Urinary bladder (tissue), 4 donors: ENCODE measurements around the gene B4GALNT1. TPM values are rescaled to one million over a fixed set of nuclear protein-coding genes. Genes with fewer than 3 reads are reported as not detected.

Source experiments
- DNase-seq: peaks from one replicate; pipeline ENCODE4 v3.0.0-alpha.2; 2015; ENCODE audit errors: extremely low spot score
- H3K27ac ChIP-seq: one replicate; pipeline ENCODE4 v1.5.1; 2013; ENCODE audit warnings: low read depth, mild to moderate bottlenecking, moderate library complexity
- H3K36me3 ChIP-seq: one replicate; pipeline ENCODE4 v1.6.1; 2013; ENCODE audit warnings: mild to moderate bottlenecking, moderate library complexity; ENCODE audit not compliant: insufficient read depth
- H3K4me1 ChIP-seq: one replicate; pipeline ENCODE4 v1.6.1; 2013; ENCODE audit warnings: mild to moderate bottlenecking, moderate library complexity; ENCODE audit not compliant: insufficient read depth
- H3K4me3 ChIP-seq: one replicate; pipeline ENCODE4 v1.5.1; 2013; ENCODE audit warnings: low read depth, low read length
- WGBS: extraction: QIAGEN DNeasy Blood & Tissue Kit; methylation state at CpG from one replicate; pipeline ENCODE4 v1.1.7; 2013; 5-methylcytosine and 5-hydroxymethylcytosine counted together
- polyA plus RNA-seq: library from polyadenylated mRNA; stranded (reverse); fragments of 200-250 nt; gene quantifications from one replicate; pipeline ENCODE4 v1.2.3, GENCODE V29; 2013
- total RNA-seq: library from RNA; depleted of rRNA; stranded (reverse); fragments of >200 nt; gene quantifications from one replicate; pipeline ENCODE4 v1.2.3, GENCODE V29; 2014
- donor health status: healthy with polysubstance abuse.
- donor health status: healthy.

B4GALNT1 gene
- total and polyA plus RNA-seq, 2 donors: 2.7 to 3.6 TPM

DNA sequence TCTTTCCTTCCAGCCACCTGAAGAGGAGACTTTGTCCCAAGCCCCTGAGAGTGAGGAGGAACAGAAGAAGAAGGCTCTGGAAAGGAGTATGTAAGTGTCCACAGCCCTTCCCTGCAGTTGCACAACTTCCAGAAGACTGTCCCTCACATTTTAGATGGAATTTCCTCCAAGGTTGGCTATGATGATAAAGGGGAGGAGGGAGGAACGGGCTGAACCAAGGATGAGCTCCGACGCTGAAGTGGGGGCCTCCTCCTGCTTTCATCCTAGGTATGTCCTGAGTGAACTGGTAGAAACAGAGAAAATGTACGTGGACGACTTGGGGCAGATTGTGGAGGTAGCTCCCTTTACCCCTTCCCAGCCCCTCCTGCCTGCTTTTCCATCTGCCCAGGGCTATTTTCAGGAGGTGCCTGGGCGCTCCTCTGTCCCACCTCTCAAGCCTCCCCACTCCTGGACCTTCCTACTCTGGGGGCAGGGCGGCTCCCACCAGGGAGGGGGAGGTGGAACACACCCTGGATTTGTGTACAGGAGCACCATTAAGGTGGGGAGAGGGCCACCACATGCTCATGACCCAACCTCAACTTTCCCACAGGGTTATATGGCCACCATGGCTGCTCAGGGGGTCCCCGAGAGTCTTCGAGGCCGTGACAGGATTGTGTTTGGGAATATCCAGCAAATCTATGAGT is 19.4 kb downstream of the B4GALNT1 start:
- DNase-seq: no peak
- H3K36me3 ChIP-seq: no peaks in the 10 kb centered on the region
- H3K27ac ChIP-seq: no peak overlapping the region
- 78% methylated on average over 10 of the region's 10 CpGs for WGBS
- no peaks in the 10 kb centered on the region for H3K4me1 ChIP-seq
- H3K4me3 ChIP-seq: no peak overlapping the region

DNA sequence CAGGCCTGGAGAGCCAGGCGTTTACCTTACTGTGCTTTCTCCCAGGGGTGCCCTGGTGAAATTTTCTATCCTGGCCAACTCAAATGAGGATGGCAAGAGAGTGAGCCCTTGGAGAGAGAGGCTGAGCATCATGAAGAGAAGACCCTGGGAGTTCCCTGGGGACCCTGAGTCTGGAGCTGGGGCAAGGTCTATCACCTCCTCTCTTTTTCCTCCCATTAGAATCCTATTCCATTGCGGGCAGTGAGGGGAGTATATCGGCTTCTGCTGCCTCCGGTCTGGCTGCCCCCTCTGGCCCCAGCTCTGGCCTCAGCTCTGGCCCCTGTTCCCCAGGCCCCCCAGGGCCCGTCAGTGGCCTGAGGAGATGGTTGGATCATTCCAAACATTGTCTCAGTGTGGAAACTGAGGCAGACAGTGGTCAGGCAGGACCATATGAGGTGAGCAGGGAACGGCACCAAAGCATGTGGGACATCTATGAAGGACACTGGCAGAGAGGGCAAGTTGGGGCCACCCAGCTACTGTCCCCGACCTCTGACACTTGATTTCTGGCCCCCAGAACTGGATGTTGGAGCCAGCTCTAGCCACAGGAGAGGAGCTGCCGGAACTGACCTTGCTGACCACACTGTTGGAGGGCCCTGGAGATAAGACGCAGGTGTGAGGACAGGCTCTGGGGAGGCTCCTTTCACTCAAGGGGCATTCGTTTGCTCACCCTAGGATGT is 20.1 kb downstream of the B4GALNT1 start:
- no peak for DNase-seq
- WGBS: 81% methylated on average over 10 of the region's 10 CpGs
- no peak overlapping the region for H3K27ac ChIP-seq
- no peaks in the 10 kb centered on the region for H3K4me1 ChIP-seq
- no peak overlapping the region for H3K4me3 ChIP-seq
- no peaks in the 10 kb centered on the region for H3K36me3 ChIP-seq

DNA sequence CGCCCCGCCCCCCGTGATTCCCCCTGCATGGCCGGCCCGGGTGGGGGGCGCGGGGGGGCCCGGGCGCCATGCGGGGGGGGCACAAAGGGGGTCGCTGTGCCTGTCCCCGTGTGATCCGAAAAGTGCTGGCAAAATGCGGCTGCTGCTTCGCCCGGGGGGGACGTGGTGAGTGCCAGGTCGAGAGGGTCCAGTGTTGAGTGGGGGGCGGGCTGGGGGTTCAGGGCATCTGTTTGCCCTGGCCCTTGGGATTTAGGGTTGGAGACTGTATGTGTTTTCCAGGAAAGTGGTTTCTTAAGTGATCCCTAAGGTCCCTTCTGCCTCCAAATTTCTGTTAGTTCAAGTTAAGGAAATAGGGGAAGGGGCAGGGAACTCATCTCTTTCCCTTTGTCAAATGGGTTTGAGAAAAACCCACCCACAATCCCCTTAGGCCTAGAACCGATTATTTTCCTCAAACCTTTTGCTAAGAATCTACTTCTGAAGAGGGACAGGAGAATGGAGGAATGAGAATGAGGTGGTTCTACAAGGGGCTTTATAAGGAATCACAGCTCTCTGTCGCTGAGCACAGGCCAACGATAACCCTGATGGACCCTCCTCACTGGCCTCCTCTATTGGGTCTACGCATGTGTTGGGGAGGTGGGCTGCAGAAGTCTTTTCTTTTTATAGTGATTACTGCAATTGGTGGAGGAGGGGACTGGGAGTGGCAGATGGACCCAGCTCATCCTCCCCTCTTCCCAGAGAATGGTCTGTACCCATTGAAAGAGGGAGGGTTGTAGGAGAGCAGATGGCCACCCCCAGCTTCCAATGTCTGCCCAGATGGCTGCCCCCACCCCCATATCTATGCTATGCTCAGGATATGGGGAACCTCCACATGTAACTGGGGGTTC is 20.9 kb downstream of the B4GALNT1 start:
- 6% methylated on average over 23 of the region's 23 CpGs for WGBS
- no peak for DNase-seq
- Histone ChIP-seq H3K36me3 (no peaks in the 10 kb centered on the region), H3K4me3 (peak overlapping the region; percentile 67), H3K27ac (no peak overlapping the region), H3K4me1 (no peaks in the 10 kb centered on the region)

DNA sequence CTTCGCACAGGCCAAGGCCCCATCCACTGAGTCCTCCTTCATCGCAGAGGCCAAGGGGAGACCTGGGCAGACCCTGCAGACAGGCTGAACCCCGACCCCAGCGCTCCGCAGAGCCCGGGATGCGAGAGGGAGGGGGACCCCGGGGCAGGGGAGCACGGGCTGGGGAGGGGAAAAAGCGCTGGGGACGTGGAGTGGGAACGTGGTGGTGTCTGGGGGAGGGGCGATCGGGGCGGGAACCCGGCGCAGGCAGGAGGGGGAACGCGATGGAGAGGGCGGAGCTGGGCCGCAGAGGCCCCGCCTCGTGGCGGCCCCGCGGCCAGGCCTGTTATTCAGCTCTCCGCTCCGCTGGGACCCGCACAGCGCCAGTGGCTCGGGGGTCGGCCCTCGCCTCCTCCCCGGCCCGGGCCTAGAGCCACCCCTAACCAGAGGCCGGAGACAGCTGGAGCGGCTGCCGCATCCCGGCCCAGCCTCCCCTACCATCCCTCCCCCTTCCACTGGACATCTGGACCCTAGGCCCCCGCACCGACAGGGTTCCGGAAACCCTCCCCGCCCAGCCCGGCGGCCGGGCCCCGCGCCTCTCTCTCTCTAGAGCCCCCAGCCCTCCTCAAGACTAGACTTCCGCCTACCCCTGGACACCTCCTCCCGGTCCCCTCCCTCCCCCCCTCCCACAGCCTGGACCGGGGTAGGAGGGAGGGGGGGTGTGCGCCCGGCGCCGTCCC is 21.7 kb downstream of the B4GALNT1 start, which contains the start of gene ARHGEF25:
Gene ARHGEF25, plus strand, starts transcription at position 328 of the 719 bp plus-strand sequence. CDS start 460 bp downstream, outside the sequence.
- under 1% methylated on average over 55 of the region's 55 CpGs for WGBS
- Histone ChIP-seq H3K27ac (peak within 1 kb of the TSS; percentile 78), H3K36me3 (no peaks in the 10 kb centered on the region), H3K4me3 (peak within 1 kb of the TSS; percentile 67), H3K4me1 (no peaks in the 10 kb centered on the region)
- no peak for DNase-seq

DNA sequence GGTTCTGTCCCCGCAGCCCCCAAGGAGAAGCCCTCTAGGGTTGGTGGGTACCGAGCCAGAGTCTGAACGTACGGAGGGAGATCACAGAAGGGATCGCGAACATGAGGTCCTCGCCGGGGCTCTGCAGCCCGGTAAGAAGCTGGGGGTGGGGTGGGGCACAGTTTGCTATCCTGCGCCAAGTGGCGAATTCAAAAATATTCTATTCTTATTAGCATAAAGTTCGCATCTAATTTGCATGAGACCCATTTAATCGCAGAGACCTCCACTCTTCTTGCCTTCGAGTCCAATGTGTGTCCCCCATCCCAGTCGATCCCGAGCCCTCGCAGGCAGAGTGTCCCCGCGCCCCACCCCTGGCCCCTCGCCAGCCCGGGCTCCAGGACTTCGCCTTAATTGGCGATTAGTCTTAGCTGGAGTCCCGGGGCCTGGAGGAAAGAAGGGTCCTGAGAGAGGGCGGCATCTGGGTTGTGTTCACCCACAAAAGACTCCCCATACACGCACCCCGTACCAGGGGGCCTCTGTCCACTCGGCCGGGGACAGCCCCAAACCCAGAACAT is 22.4 kb downstream of the B4GALNT1 start:
- H3K4me3 ChIP-seq: peak overlapping the region; percentile 67
- H3K36me3 ChIP-seq: no peaks in the 10 kb centered on the region
- WGBS: 2% methylated on average over 29 of the region's 29 CpGs
- no peak for DNase-seq
- H3K27ac ChIP-seq: peak overlapping the region; percentile 69
- H3K4me1 ChIP-seq: no peaks in the 10 kb centered on the region

DNA sequence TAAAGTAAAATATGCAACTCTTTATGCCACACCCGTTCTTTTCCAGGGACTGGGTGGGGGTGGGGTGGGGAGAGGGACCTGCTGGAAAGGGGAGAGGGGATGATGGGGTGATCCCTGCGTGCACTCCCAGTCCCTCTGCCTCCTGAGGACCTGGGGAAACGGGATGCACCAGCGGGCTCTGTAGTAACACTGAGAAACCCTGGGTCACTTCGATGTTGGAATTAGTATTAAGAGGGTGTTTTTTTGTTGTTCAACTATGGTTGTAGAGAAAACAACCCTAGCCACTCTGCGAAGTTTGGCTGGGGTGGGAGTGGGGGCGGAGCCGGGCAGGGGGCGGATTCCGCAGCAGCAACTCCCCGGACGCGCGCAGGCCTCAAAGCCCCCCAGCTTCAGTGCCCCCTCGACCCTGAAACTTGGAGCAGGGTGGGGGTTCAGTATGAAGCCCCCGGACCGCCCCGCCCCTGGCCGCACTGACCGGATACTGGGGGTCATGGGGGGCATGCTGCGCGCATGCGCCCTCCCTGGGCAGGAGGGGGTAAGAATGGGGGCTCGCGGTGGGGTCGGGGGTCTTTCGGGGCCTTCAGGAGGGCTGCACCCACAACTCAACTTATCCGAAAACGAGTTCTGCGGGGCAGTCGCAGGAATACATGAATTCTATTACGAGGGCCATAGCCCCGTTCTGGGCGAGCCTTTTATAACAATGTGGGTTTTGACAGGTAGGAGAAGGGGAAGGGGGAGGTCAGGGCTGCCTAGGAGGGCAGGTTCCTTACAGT is 23.0 kb downstream of the B4GALNT1 start:
- Histone ChIP-seq H3K4me3 (peak overlapping the region; percentile 67), H3K36me3 (no peaks in the 10 kb centered on the region), H3K27ac (peak overlapping the region; percentile 57), H3K4me1 (no peaks in the 10 kb centered on the region)
- WGBS: 9% methylated on average over 34 of the region's 34 CpGs
- DNase-seq: no peak

DNA sequence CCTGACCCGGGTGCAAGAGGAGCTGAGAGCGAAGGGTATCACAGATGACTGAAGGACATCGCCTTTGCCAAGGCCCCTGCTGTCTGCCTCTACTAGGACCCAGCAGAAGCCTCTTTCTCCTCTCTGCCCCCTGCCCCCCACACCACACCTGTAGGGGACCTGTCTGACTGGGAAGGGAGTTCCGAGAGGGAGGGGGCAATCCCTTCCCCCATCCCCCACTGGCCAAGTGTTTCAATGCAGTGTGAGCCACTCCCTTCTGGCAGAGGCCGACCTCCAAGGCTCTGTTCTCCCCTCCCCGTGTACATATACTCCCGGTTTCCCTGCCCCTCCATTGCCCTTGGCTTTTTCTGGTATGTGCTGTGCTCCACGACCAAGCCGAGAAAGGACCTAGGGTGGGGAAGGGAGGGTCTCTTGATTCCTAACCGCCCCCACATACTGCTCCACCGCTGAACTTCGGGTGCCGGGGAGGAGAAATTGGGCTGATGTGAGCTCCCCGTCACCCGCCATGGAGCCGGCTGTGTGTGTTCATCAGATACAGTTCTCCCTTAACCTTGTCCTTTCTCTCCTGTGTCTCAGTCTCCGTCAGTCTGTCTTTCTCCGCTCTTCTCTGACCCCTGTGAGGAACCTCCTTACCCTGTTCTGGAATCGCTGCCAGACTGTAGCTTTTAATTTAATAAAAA is 23.8 kb downstream of the B4GALNT1 start:
- H3K27ac ChIP-seq: peak overlapping the region; percentile 35
- 32% methylated on average over 19 of the region's 19 CpGs for WGBS
- no peak overlapping the region for H3K4me3 ChIP-seq
- no peak for DNase-seq
- no peaks in the 10 kb centered on the region for H3K36me3 ChIP-seq
- H3K4me1 ChIP-seq: no peaks in the 10 kb centered on the region

DNA sequence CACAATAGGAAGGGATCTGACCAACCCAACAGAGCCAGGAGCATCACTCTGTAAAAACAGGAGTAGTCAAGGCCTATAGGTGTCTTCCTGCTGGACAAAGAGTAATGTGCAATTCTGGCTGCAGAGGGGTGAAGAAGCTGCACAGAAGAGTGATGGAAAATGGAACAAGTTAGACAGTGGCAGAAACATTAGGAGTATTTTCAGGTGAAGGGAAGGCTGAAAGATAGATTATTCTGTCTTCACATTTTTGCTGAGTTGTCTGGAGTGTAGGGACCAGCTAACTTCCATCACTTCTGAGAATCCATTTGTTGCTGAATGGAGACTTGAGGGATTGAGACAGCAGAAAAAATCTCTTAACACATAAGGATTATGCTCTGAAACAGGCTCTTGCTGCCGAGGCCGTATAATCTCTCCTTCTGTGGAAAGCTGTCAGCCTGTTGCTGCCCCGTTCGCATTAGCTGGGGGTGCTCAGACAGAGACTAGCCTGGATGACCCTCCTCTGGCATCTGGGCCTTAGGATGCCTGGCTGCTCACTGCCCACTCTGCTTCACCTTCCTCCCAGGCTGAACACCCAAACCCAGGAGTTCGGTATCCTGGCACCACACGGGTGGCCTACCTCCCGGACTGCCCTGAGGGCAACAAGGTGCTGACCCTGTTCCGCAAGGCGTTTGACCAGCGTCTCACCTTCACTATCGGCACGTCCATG is 24.9 kb downstream of the B4GALNT1 start:
- Histone ChIP-seq H3K4me3 (no peak overlapping the region), H3K4me1 (no peaks in the 10 kb centered on the region), H3K36me3 (no peaks in the 10 kb centered on the region), H3K27ac (no peak overlapping the region)
- DNase-seq: no peak
- WGBS: 76% methylated on average over 12 of the region's 12 CpGs

DNA sequence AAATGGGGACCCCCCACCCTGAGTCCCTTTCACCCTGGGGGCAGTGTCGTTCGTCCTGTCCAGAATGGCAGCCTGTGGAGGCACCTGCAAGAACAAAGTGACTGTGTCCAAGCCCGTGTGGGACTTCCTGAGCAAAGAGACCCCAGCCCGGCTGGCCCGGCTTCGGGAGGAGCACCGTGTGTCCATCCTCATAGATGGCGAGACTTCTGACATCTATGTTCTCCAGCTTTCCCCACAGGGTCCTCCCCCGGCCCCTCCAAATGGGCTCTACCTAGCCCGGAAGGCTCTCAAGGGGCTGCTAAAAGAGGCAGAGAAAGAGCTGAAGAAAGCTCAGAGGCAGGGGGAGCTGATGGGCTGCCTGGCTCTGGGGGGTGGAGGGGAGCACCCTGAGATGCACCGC is 26.2 kb downstream of the B4GALNT1 start:
- H3K27ac ChIP-seq: no peak overlapping the region
- no peak for DNase-seq
- no peaks in the 10 kb centered on the region for H3K4me1 ChIP-seq
- WGBS: 87% methylated on average over 11 of the region's 11 CpGs
- no peak overlapping the region for H3K4me3 ChIP-seq
- H3K36me3 ChIP-seq: no peaks in the 10 kb centered on the region

DNA sequence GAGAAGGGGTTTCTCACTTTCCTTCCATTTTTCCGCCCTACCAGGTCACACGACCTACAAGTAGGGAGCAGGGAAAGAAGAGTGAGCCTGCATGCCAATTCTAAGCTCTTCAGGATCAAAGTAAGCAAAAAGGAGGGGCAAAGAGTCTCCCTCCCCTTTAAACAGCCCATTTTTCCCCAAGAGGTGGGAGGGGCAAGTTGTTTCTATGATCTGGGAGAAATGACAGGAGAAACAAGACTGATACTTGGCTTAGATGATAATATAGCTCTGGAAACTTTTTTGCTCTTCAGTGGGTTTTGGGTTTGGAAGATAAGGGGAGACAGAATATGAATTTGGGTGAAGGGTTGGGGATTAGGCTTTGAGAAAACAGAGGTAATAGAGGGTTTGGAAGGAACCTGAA is 26.6 kb downstream of the B4GALNT1 start:
- no peak for DNase-seq
- Histone ChIP-seq H3K27ac (no peak overlapping the region), H3K4me1 (no peaks in the 10 kb centered on the region), H3K36me3 (no peaks in the 10 kb centered on the region), H3K4me3 (no peak overlapping the region)
- WGBS: 55% methylated on average over 2 of the region's 2 CpGs

DNA sequence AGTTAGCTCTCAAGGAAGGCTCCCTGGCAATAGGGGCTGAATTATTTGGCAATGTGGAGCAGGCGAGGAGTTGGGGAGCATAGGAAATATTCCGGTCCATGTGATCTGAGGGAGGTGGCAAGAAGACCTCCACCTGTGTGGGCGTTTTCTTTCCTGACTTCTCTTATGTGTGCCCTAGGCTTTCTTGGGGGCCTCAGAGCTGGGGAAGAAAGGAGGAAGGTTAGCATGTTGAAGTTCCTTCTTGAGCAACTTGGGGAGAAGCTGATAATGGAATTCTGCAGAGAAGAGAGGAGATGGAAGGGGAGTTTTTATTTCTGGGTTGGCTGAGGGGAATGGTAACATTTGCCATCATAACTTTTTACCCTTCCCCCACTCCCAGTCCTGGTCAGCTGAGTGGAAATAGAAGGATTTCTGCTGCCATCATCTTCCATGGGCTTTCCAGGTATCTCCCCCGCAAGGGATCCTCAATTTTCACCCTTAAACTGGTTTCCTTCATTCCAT is 27.1 kb downstream of the B4GALNT1 start:
- no peak overlapping the region for H3K4me3 ChIP-seq
- WGBS: 61% methylated on average over 4 of the region's 4 CpGs
- no peak for DNase-seq
- H3K27ac ChIP-seq: no peak overlapping the region
- no peaks in the 10 kb centered on the region for H3K36me3 ChIP-seq
- no peaks in the 10 kb centered on the region for H3K4me1 ChIP-seq
